Hindlimb muscle (tissue), 1 donor: ENCODE measurements around the gene SMIM14. TPM values are rescaled to one million over a fixed set of nuclear protein-coding genes. Genes with fewer than 3 reads are reported as not detected.

Experiments
- DNase-seq: peaks from one replicate; pipeline ENCODE4 v3.0.0-alpha.2; 2013
- polyA plus RNA-seq: library from polyadenylated mRNA; unstranded; fragments of 120-200 nt; gene quantifications from one replicate; pipeline ENCODE4 v1.2.1, GENCODE V29; 2013; ENCODE audit not compliant: insufficient read length

The SMIM14 gene
- polyA plus RNA-seq, 1 donor = 15.0 TPM

DNA sequence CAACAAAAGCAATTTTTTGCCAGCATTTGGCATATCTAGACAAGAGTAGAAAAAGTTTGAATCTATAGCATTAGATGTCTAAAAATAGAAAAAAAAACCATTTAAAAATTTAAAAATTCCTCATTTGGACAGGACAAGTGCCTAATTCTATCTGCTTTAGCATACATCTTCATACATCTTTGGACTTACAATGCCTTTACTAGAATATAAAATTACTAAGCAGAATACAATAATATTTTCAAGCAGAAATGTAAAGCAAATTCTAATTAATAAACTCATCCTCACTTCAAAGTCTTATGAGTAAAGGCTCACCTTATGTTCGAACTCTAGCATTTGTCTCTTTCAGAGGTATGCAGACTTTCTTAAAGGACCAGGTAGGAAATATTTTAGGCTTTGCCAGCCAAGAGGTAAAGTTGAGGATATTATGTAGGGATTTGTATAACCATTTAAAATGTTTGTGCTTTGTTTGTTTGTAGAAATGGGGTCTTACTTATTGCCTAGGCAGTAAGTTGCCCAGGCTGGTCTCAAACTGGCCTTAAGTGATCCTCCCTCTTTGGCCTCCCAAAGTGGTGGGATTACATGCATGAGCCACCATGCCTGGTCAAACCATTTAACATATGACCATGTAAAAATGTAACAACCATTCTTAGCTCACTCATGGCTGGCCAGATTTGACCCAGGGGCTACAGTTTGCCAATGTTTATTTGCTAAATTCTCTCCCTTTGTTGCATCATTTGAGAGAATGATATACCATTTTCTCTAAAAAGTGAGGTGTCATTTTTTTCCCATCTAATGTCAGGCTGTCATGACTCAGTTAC is 140.5 kb downstream of the SMIM14 start:
- no peak for DNase-seq

Other genes starting within 250 kb of the SMIM14 start
- 0.50 TPM for gene KLB, start 231.9 kb downstream of the SMIM14 start, polyA plus RNA-seq
- gene RPL9, start 179.9 kb downstream of the SMIM14 start, polyA plus RNA-seq = 704 TPM
- gene LIAS, start 179.8 kb downstream of the SMIM14 start, polyA plus RNA-seq = 30.1 TPM
- gene UGDH, start 111.4 kb downstream of the SMIM14 start, polyA plus RNA-seq = 39.9 TPM
- gene UBE2K, start 59.3 kb upstream of the SMIM14 start, polyA plus RNA-seq = 41.0 TPM